HL-60 (cell line): ENCODE data around the gene SUSD4.

Experiments
- POLR2AphosphoS5 ChIP-seq: IDR thresholded peaks from 2 replicates; pipeline ENCODE4 v1.6.1; 2012; ENCODE audit warnings: low read depth
- TF ChIP-seq, protein P1 (sequence below): IDR thresholded peaks from one replicate; pipeline ENCODE4 v1.5.1; 2011; ENCODE audit warnings: low read length, control low read depth, inconsistent platforms; ENCODE audit not compliant: insufficient read depth
- TF ChIP-seq, protein P2 (sequence below): IDR thresholded peaks from 2 replicates; pipeline ENCODE4 v1.6.1; 2012; ENCODE audit warnings: low read depth; ENCODE audit not compliant: insufficient replicate concordance

DNA sequence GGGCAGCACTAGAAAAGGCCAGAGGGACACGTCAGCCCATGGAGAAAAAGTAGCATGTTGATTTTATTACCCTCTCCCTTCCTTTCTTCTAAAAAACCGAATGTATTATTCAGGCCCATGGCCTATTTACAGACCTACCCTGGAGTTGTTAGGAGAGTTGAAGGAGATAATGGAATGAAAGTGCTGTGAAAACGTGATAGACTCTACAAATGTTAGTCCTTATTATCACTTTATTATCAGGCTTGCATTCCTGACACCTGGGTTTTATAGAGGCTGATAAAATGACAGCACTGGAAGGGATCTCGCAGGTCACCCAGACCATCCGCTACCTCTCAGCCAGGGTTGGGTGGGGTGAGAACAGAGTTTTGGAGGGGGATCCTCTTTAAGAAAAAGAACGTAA, 160.3 kb downstream of the SUSD4 start:
- TF ChIP-seq, protein P1, sequence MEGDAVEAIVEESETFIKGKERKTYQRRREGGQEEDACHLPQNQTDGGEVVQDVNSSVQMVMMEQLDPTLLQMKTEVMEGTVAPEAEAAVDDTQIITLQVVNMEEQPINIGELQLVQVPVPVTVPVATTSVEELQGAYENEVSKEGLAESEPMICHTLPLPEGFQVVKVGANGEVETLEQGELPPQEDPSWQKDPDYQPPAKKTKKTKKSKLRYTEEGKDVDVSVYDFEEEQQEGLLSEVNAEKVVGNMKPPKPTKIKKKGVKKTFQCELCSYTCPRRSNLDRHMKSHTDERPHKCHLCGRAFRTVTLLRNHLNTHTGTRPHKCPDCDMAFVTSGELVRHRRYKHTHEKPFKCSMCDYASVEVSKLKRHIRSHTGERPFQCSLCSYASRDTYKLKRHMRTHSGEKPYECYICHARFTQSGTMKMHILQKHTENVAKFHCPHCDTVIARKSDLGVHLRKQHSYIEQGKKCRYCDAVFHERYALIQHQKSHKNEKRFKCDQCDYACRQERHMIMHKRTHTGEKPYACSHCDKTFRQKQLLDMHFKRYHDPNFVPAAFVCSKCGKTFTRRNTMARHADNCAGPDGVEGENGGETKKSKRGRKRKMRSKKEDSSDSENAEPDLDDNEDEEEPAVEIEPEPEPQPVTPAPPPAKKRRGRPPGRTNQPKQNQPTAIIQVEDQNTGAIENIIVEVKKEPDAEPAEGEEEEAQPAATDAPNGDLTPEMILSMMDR, result no peak
- TF ChIP-seq, protein P2, sequence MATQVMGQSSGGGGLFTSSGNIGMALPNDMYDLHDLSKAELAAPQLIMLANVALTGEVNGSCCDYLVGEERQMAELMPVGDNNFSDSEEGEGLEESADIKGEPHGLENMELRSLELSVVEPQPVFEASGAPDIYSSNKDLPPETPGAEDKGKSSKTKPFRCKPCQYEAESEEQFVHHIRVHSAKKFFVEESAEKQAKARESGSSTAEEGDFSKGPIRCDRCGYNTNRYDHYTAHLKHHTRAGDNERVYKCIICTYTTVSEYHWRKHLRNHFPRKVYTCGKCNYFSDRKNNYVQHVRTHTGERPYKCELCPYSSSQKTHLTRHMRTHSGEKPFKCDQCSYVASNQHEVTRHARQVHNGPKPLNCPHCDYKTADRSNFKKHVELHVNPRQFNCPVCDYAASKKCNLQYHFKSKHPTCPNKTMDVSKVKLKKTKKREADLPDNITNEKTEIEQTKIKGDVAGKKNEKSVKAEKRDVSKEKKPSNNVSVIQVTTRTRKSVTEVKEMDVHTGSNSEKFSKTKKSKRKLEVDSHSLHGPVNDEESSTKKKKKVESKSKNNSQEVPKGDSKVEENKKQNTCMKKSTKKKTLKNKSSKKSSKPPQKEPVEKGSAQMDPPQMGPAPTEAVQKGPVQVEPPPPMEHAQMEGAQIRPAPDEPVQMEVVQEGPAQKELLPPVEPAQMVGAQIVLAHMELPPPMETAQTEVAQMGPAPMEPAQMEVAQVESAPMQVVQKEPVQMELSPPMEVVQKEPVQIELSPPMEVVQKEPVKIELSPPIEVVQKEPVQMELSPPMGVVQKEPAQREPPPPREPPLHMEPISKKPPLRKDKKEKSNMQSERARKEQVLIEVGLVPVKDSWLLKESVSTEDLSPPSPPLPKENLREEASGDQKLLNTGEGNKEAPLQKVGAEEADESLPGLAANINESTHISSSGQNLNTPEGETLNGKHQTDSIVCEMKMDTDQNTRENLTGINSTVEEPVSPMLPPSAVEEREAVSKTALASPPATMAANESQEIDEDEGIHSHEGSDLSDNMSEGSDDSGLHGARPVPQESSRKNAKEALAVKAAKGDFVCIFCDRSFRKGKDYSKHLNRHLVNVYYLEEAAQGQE, result no peak
- no peak for TF ChIP-seq POLR2AphosphoS5
